HG02588 (cell line): Measurements from ENCODE around the gene RIOK3.
A peak's percentile ranks its signal among the peaks of the same experiment; 100 is the strongest.
"Not testable (repeated sequence)": the region's sequence is repeated elsewhere in the genome, so short reads cannot be mapped to it uniquely, and the experiment has no call there.

Experiments
- ATAC-seq: cut with Tn5 transposase; IDR thresholded peaks from one replicate; pipeline ENCODE4 v1.9.1; 2021; ENCODE audit warnings: mild to moderate bottlenecking, moderate library complexity; ENCODE audit not compliant: unreplicated experiment

Gene RIOK3

GRCh38 chr18:23494992-23495391 is 41.9 kb downstream of the RIOK3 start:
- ATAC-seq, result no peak

GRCh38 chr18:23495723-23496440 is 42.8 kb downstream of the RIOK3 start:
- no peak for ATAC-seq

GRCh38 chr18:23498117-23498516 is 45.0 kb downstream of the RIOK3 start:
- no peak for ATAC-seq

GRCh38 chr18:23498877-23499276 is 45.8 kb downstream of the RIOK3 start:
- no peak for ATAC-seq

GRCh38 chr18:23499291-23499781 is 46.2 kb downstream of the RIOK3 start:
- ATAC-seq, result no peak

GRCh38 chr18:23501626-23502025 is 48.5 kb downstream of the RIOK3 start:
- no peak for ATAC-seq

GRCh38 chr18:23502516-23503037 is 49.5 kb downstream of the RIOK3 start:
- no peak for ATAC-seq

- ATAC-seq, result peak; percentile 81
Observed at GRCh38 chr18:23503038-23503962, 50.2 kb downstream of the RIOK3 start, which contains the start of gene RMC1. Gene RMC1, plus strand, starts transcription at chr18:23503511. Its CDS starts 108 bp downstream, at chr18:23503619.

GRCh38 chr18:23503963-23504344 is 50.9 kb downstream of the RIOK3 start:
- no peak for ATAC-seq

- ATAC-seq, result peak; percentile 37
Observed at GRCh38 chr18:23504720-23505119, 51.6 kb downstream of the RIOK3 start.

GRCh38 chr18:23506393-23506792 is 53.3 kb downstream of the RIOK3 start:
- no peak for ATAC-seq

- not testable (repeated sequence) for ATAC-seq
Observed at GRCh38 chr18:23510923-23511322, 57.8 kb downstream of the RIOK3 start.

- ATAC-seq, result not testable (repeated sequence)
Observed at GRCh38 chr18:23512216-23512615, 59.1 kb downstream of the RIOK3 start.

GRCh38 chr18:23512641-23513040 is 59.6 kb downstream of the RIOK3 start:
- ATAC-seq, result no peak

GRCh38 chr18:23515911-23516546 is 62.9 kb downstream of the RIOK3 start:
- peak; percentile 76 for ATAC-seq

- no peak for ATAC-seq
Observed at GRCh38 chr18:23519734-23520133, 66.6 kb downstream of the RIOK3 start.

GRCh38 chr18:23521271-23521670 is 68.2 kb downstream of the RIOK3 start:
- no peak for ATAC-seq

GRCh38 chr18:23521907-23522306 is 68.8 kb downstream of the RIOK3 start:
- no peak for ATAC-seq

GRCh38 chr18:23523429-23524212 is 70.5 kb downstream of the RIOK3 start:
- no peak for ATAC-seq

- ATAC-seq, result no peak
Observed at GRCh38 chr18:23524213-23524707, 71.2 kb downstream of the RIOK3 start.
